GM23338 (cell line): ENCODE measurements around the gene PCBP3. TPM values are rescaled to one million over a fixed set of nuclear protein-coding genes. Genes with fewer than 3 reads are reported as not detected.

ENCODE experiments used
- ATAC-seq: fragments of 200-7000 bp; cut with Tn5 transposase; 3 replicates; pipeline ENCODE4 v1.9.1; 2020
- DNase-seq: peaks from one replicate; pipeline ENCODE4 v3.0.0-alpha.2; 2015; ENCODE audit warnings: low spot score
- H2AFZ ChIP-seq: fragments of 200-600 bp; sonication (generic); 2 replicates; pipeline ENCODE4 v1.8.0; 2016; ENCODE audit warnings: antibody characterized with exemption, mild to moderate bottlenecking, moderate library complexity
- H3F3A ChIP-seq: fragments of 200-600 bp; sonication (generic); replicated peaks from 2 replicates; pipeline ENCODE4 v1.8.0; 2017; ENCODE audit warnings: antibody characterized with exemption, mixed run types, low read depth
- H3K27ac ChIP-seq: fragments of 200-600 bp; sonication (generic); 2 replicates; pipeline ENCODE4 v1.6.1; 2016; ENCODE audit warnings: low read depth
- H3K27me3 ChIP-seq: fragments of 200-600 bp; sonication (generic); 2 replicates; pipeline ENCODE4 v1.8.0; 2016; ENCODE audit warnings: mild to moderate bottlenecking, mixed run types, moderate library complexity; ENCODE audit not compliant: insufficient read depth
- H3K36me3 ChIP-seq: fragments of 200-600 bp; sonication (generic); 2 replicates; pipeline ENCODE4 v1.8.0; 2016; ENCODE audit warnings: mild to moderate bottlenecking; ENCODE audit not compliant: insufficient read depth
- H3K4me1 ChIP-seq: fragments of 200-600 bp; sonication (generic); 2 replicates; pipeline ENCODE4 v1.8.0; 2016; ENCODE audit warnings: mild to moderate bottlenecking, moderate library complexity; ENCODE audit not compliant: insufficient read depth
- H3K4me2 ChIP-seq: fragments of 200-600 bp; sonication (generic); 2 replicates; pipeline ENCODE4 v1.7.1; 2017; ENCODE audit warnings: mixed run types
- H3K4me3 ChIP-seq: fragments of 200-600 bp; sonication (generic); 2 replicates; pipeline ENCODE4 v1.6.1; 2016; ENCODE audit warnings: mixed run types
- H3K79me2 ChIP-seq: fragments of 200-600 bp; sonication (generic); replicated peaks from 2 replicates; pipeline ENCODE4 v1.8.0; 2017; ENCODE audit warnings: mild to moderate bottlenecking; ENCODE audit not compliant: insufficient read depth
- H3K9me2 ChIP-seq: fragments of 200-600 bp; sonication (generic); 2 replicates; pipeline ENCODE4 v1.8.0; 2017; ENCODE audit not compliant: insufficient read depth
- H4K20me1 ChIP-seq: fragments of 200-600 bp; sonication (generic); replicated peaks from 2 replicates; pipeline ENCODE4 v1.8.0; 2017; ENCODE audit warnings: mild to moderate bottlenecking; ENCODE audit not compliant: insufficient read depth
- H3K27ac Mint-ChIP-seq: 2 replicates; pipeline ENCODE4 v1.8.0; 2020; ENCODE audit warnings: inconsistent platforms, mild to moderate bottlenecking, moderate library complexity, mixed read lengths
- H3K27me3 Mint-ChIP-seq: 3 replicates; pipeline ENCODE4 v1.8.0; 2022; ENCODE audit warnings: low read depth, mild to moderate bottlenecking, moderate library complexity, mixed read lengths, inconsistent platforms; ENCODE audit not compliant: insufficient read depth, poor library complexity
- H3K36me3 Mint-ChIP-seq: 3 replicates; pipeline ENCODE4 v1.8.0; 2021; ENCODE audit warnings: low read depth, mild to moderate bottlenecking, inconsistent platforms, moderate library complexity, mixed read lengths
- H3K4me1 Mint-ChIP-seq: 3 replicates; pipeline ENCODE4 v1.8.0; 2020; ENCODE audit warnings: mild to moderate bottlenecking, inconsistent platforms, mixed read lengths
- H3K4me3 Mint-ChIP-seq: 3 replicates; pipeline ENCODE4 v1.8.0; 2021; ENCODE audit warnings: moderate library complexity, mild to moderate bottlenecking, inconsistent platforms, mixed read lengths
- H3K9me3 Mint-ChIP-seq: 3 replicates; pipeline ENCODE4 v1.8.0; 2020; ENCODE audit warnings: moderate library complexity, mild to moderate bottlenecking, inconsistent platforms, mixed read lengths
- CREB1 ChIP-seq: fragments of 250-450 bp; sonication (Bioruptor Pico); IDR thresholded peaks from 2 replicates; pipeline ENCODE4 v1.5.0; 2020; ENCODE audit warnings: low read depth, mild to moderate bottlenecking, moderate library complexity
- CTCF ChIP-seq, 2 experiments: fragments of 200-600 bp in 1 of 2; sonication (generic) in 1 of 2; conservative IDR thresholded peaks; 2 replicates each; pipeline versions ENCODE4 v1.5.1 to v1.6.1; 2016 to 2017; ENCODE audit warnings: antibody characterized with exemption in 2 of 2, low read depth in 2 of 2, mild to moderate bottlenecking in 2 of 2, moderate library complexity in 1 of 2
- ETS1 ChIP-seq: IDR thresholded peaks from 2 replicates; pipeline ENCODE4 v1.6.1; 2016; ENCODE audit warnings: antibody characterized with exemption
- EZH2 ChIP-seq: fragments of 200-600 bp; sonication (generic); IDR thresholded peaks from one replicate; pipeline ENCODE4 v1.8.0; 2017; ENCODE audit warnings: antibody characterized with exemption, mild to moderate bottlenecking, low read depth; ENCODE audit not compliant: unreplicated experiment
- EZH2phosphoT487 ChIP-seq: fragments of 200-600 bp; sonication (generic); IDR thresholded peaks from one replicate; pipeline ENCODE4 v1.8.1; 2018; ENCODE audit warnings: antibody characterized with exemption; ENCODE audit not compliant: unreplicated experiment
- JUNB ChIP-seq: IDR thresholded peaks from one replicate; pipeline ENCODE4 v1.6.1; 2016; ENCODE audit warnings: antibody characterized with exemption; ENCODE audit not compliant: unreplicated experiment
- NANOG ChIP-seq: IDR thresholded peaks from 2 replicates; pipeline ENCODE4 v1.6.1; 2016; ENCODE audit warnings: antibody characterized with exemption, borderline replicate concordance
- POLR2AphosphoS5 ChIP-seq: IDR thresholded peaks from 2 replicates; pipeline ENCODE4 v1.6.1; 2016; ENCODE audit warnings: antibody characterized with exemption, low read depth
- REST ChIP-seq: IDR thresholded peaks from one replicate; pipeline ENCODE4 v1.6.1; 2018; ENCODE audit warnings: antibody characterized with exemption; ENCODE audit not compliant: unreplicated experiment
- STAT1 ChIP-seq: IDR thresholded peaks from one replicate; pipeline ENCODE4 v1.6.1; 2016; ENCODE audit warnings: antibody characterized with exemption; ENCODE audit not compliant: unreplicated experiment
- ZNF114 ChIP-seq: fragments of 250-450 bp; sonication (Bioruptor Pico); IDR thresholded peaks from 2 replicates; pipeline ENCODE4 v1.5.0; 2020; ENCODE audit warnings: mild to moderate bottlenecking, moderate library complexity
- ZNF331 ChIP-seq: fragments of 250-450 bp; sonication (Bioruptor Pico); IDR thresholded peaks from 2 replicates; pipeline ENCODE4 v1.5.0; 2020; ENCODE audit warnings: low read depth, mild to moderate bottlenecking, moderate library complexity
- ZNF462 ChIP-seq: fragments of 250-450 bp; sonication (Bioruptor Pico); IDR thresholded peaks from 2 replicates; pipeline ENCODE4 v1.5.0; 2020; ENCODE audit warnings: mild to moderate bottlenecking, moderate library complexity
- polyA plus RNA-seq: library from polyadenylated mRNA; unstranded; fragments of >200 nt; fragmentation: Nextera tagmentation; extraction: Ambion mirVana; gene quantifications from 2 replicates; pipeline ENCODE4 v1.2.1, GENCODE V29; 2016
- total RNA-seq: library from RNA; depleted of rRNA; stranded (reverse); fragments of >200 nt; shearing (Covaris generic); gene quantifications from 2 replicates; pipeline ENCODE4 v1.2.3, GENCODE V29; 2014

Gene PCBP3
- total and polyA plus RNA-seq, 2 experiments from 2014 or later = 7.1 to 9.1 TPM

- Histone ChIP-seq H4K20me1 (no peaks in the 10 kb centered on the region; the same call in 1 of the 2 replicates), H3K4me2 (no peak overlapping the region), H3K4me3 (no peak overlapping the region), H3K9me2 (0 out of 2 replicates have a peak, but pooled peaks cover 7% of the 10 kb centered on the region), H3K27ac (no peak overlapping the region), H3K36me3 (no peaks in the 10 kb centered on the region), H3K27me3 (no peaks in the 10 kb centered on the region), H3K4me1 (no peaks in the 10 kb centered on the region), H3K79me2 (no peaks in the 10 kb centered on the region), H2AFZ (no peak overlapping the region), H3F3A (no peaks in the 10 kb centered on the region)
- no peak overlapping the region for H3K4me3 Mint-ChIP-seq
- no peaks in the 10 kb centered on the region for H3K9me3 Mint-ChIP-seq
- DNase-seq (no peak), ATAC-seq (no peak)
- H3K27me3 Mint-ChIP-seq = peaks cover 9% of the 10 kb centered on the region
- no peaks in the 10 kb centered on the region for H3K36me3 Mint-ChIP-seq
- peaks cover 4% of the 10 kb centered on the region; the same call in 1 of the 3 replicates for H3K4me1 Mint-ChIP-seq
- no peak overlapping the region for H3K27ac Mint-ChIP-seq
- TF ChIP-seq REST = no peak
- no peak for TF ChIP-seq NANOG
- TF ChIP-seq POLR2AphosphoS5 = no peak
- TF ChIP-seq EZH2phosphoT487 = no peak
- no peak for TF ChIP-seq ZNF114
- no peak for TF ChIP-seq CTCF (conservative IDR thresholded peaks at IDR 0.05; ENCODE audit: low read depth in 2 of 2)
- no peak for TF ChIP-seq ZNF331
- TF ChIP-seq CREB1 (CRISPR knock-in tag) = no peak
- no peak for TF ChIP-seq EZH2
- no peak for TF ChIP-seq ETS1
- TF ChIP-seq JUNB = no peak
- no peak for TF ChIP-seq ZNF462 (CRISPR knock-in tag)
- TF ChIP-seq STAT1 = no peak
Measured at GRCh38 chr21:45704311-45705108, 61.0 kb downstream of the PCBP3 start.
